HEK293 (cell line): Measurements from ENCODE around the gene CDT1.

Experiments
- CTCF ChIA-PET: fragments of 350-600 bp; formaldehyde crosslinking; extraction: SDS; loops from one replicate; lab custom pipeline; 2021; ENCODE audit warnings: antibody characterized with exemption; lab: Yijun Ruan, JAX
- POLR2A ChIA-PET: fragments of 300-600 bp; formaldehyde crosslinking; extraction: SDS; loops from one replicate; lab custom pipeline; 2020; ENCODE audit warnings: antibody characterized with exemption, inconsistent platforms; lab: Yijun Ruan, JAX
- H3K27ac ChIP-seq: fragments of 200-500 bp; sonication (Bioruptor generic); 2 replicates; pipeline ENCODE4 v1.5.1; 2014; ENCODE audit warnings: low read depth, low read length, control low read depth, inconsistent platforms; ENCODE audit errors: extremely low read depth
- H3K36me3 ChIP-seq, 2 experiments: fragments of 200-500 bp in 1 of 2; sonication (Bioruptor generic) in 1 of 2; 1 replicate in 1 of 2; 2 replicates in 1 of 2; pipeline ENCODE4 v1.5.1; 2014 to 2017; ENCODE audit warnings: inconsistent platforms in 2 of 2, low read length in 2 of 2; ENCODE audit not compliant: control insufficient read depth in 2 of 2, insufficient read depth in 1 of 2
- H3K4me1 ChIP-seq: fragments of 200-500 bp; sonication (Bioruptor generic); 2 replicates; pipeline ENCODE4 v1.5.1; 2014; ENCODE audit warnings: mild to moderate bottlenecking, low read length, inconsistent platforms; ENCODE audit not compliant: control insufficient read depth, insufficient read depth
- H3K4me3 ChIP-seq: 2 replicates; pipeline ENCODE4 v1.5.1; 2011; ENCODE audit warnings: low read depth, mild to moderate bottlenecking, control low read depth, low read length, moderate library complexity
- H3K9me3 ChIP-seq: fragments of 200-500 bp; sonication (Bioruptor generic); 2 replicates; pipeline ENCODE4 v1.5.1; 2014; ENCODE audit warnings: low read depth, low read length, inconsistent platforms; ENCODE audit not compliant: control insufficient read depth, insufficient read depth
- BCL11A ChIP-seq: fragments of 450-650 bp; formaldehyde crosslinking; IDR thresholded peaks from 2 replicates; pipeline ENCODE4 v1.5.1; 2016; ENCODE audit warnings: low read depth, missing biosample characterization, missing genetic modification characterization
- BCL11B ChIP-seq: fragments of 450-650 bp; formaldehyde crosslinking; IDR thresholded peaks from 2 replicates; pipeline ENCODE4 v1.5.1; 2016; ENCODE audit warnings: low read depth, missing biosample characterization, missing genetic modification characterization
- GLIS2 ChIP-seq: fragments of 450-650 bp; formaldehyde crosslinking; IDR thresholded peaks from 2 replicates; pipeline ENCODE4 v1.5.1; 2016; ENCODE audit warnings: missing biosample characterization, missing genetic modification characterization
- KLF1 ChIP-seq: fragments of 450-650 bp; formaldehyde crosslinking; IDR thresholded peaks from 2 replicates; pipeline ENCODE4 v1.5.1; 2016; ENCODE audit warnings: missing biosample characterization, missing genetic modification characterization
- KLF8 ChIP-seq: fragments of 450-650 bp; formaldehyde crosslinking; IDR thresholded peaks from 2 replicates; pipeline ENCODE4 v1.5.1; 2016; ENCODE audit warnings: missing biosample characterization, missing genetic modification characterization
- PRDM10 ChIP-seq: fragments of 450-650 bp; formaldehyde crosslinking; IDR thresholded peaks from 2 replicates; pipeline ENCODE4 v1.5.1; 2016; ENCODE audit warnings: missing biosample characterization, missing genetic modification characterization
- REST ChIP-seq: fragments of 450-650 bp; formaldehyde crosslinking; IDR thresholded peaks from 2 replicates; pipeline ENCODE4 v1.5.1; 2016; ENCODE audit warnings: missing biosample characterization, missing genetic modification characterization
- SCRT2 ChIP-seq: fragments of 450-650 bp; formaldehyde crosslinking; IDR thresholded peaks from 2 replicates; pipeline ENCODE4 v1.5.1; 2016; ENCODE audit warnings: missing biosample characterization, missing genetic modification characterization
- SP2 ChIP-seq: fragments of 450-650 bp; formaldehyde crosslinking; IDR thresholded peaks from 2 replicates; pipeline ENCODE4 v1.5.1; 2016; ENCODE audit warnings: missing biosample characterization, missing genetic modification characterization
- TRIM28 ChIP-seq: IDR thresholded peaks from 2 replicates; pipeline ENCODE4 v1.6.1; 2011; ENCODE audit warnings: low read length, control low read depth, borderline replicate concordance
- ZBTB17 ChIP-seq: fragments of 450-650 bp; formaldehyde crosslinking; IDR thresholded peaks from 2 replicates; pipeline ENCODE4 v1.5.1; 2016; ENCODE audit warnings: missing biosample characterization, missing genetic modification characterization
- ZBTB48 ChIP-seq: fragments of 450-650 bp; formaldehyde crosslinking; IDR thresholded peaks from 2 replicates; pipeline ENCODE4 v1.5.1; 2016; ENCODE audit warnings: missing biosample characterization, missing genetic modification characterization
- ZBTB7A ChIP-seq: fragments of 450-650 bp; formaldehyde crosslinking; IDR thresholded peaks from 2 replicates; pipeline ENCODE4 v1.5.1; 2016; ENCODE audit warnings: low read depth, missing biosample characterization, missing genetic modification characterization
- ZIC2 ChIP-seq: fragments of 450-650 bp; formaldehyde crosslinking; IDR thresholded peaks from 2 replicates; pipeline ENCODE4 v1.5.1; 2016; ENCODE audit warnings: missing biosample characterization, missing genetic modification characterization
- ZNF132 ChIP-seq: fragments of 450-650 bp; formaldehyde crosslinking; IDR thresholded peaks from 2 replicates; pipeline ENCODE4 v1.5.1; 2017; ENCODE audit warnings: missing biosample characterization, missing genetic modification characterization, borderline replicate concordance
- ZNF248 ChIP-seq: fragments of 450-650 bp; formaldehyde crosslinking; IDR thresholded peaks from 2 replicates; pipeline ENCODE4 v1.5.1; 2017; ENCODE audit warnings: missing biosample characterization, missing genetic modification characterization
- ZNF335 ChIP-seq: fragments of 450-650 bp; formaldehyde crosslinking; conservative IDR thresholded peaks from 2 replicates; pipeline ENCODE4 v1.5.1; 2016; ENCODE audit warnings: missing biosample characterization, missing genetic modification characterization
- ZNF394 ChIP-seq: fragments of 450-650 bp; formaldehyde crosslinking; IDR thresholded peaks from 2 replicates; pipeline ENCODE4 v1.5.1; 2016; ENCODE audit warnings: missing biosample characterization, missing genetic modification characterization, mild to moderate bottlenecking, moderate library complexity, borderline replicate concordance
- ZNF449 ChIP-seq: fragments of 450-650 bp; formaldehyde crosslinking; IDR thresholded peaks from 2 replicates; pipeline ENCODE4 v1.5.1; 2017; ENCODE audit warnings: missing biosample characterization, mild to moderate bottlenecking, missing genetic modification characterization, moderate library complexity
- ZNF530 ChIP-seq: fragments of 450-650 bp; formaldehyde crosslinking; IDR thresholded peaks from 2 replicates; pipeline ENCODE4 v1.5.1; 2016; ENCODE audit warnings: low read depth, missing biosample characterization, missing genetic modification characterization
- ZNF580 ChIP-seq: fragments of 450-650 bp; formaldehyde crosslinking; IDR thresholded peaks from 2 replicates; pipeline ENCODE4 v1.5.1; 2016; ENCODE audit warnings: missing biosample characterization, missing genetic modification characterization
- ZNF600 ChIP-seq: fragments of 450-650 bp; formaldehyde crosslinking; IDR thresholded peaks from 2 replicates; pipeline ENCODE4 v1.5.1; 2016; ENCODE audit warnings: missing biosample characterization, missing genetic modification characterization
- ZNF747 ChIP-seq: fragments of 450-650 bp; formaldehyde crosslinking; IDR thresholded peaks from 2 replicates; pipeline ENCODE4 v1.5.1; 2016; ENCODE audit warnings: missing biosample characterization, missing genetic modification characterization
- ZNF792 ChIP-seq: fragments of 450-650 bp; formaldehyde crosslinking; IDR thresholded peaks from 2 replicates; pipeline ENCODE4 v1.5.1; 2016; ENCODE audit warnings: missing biosample characterization, missing genetic modification characterization
- ZSCAN30 ChIP-seq: fragments of 450-650 bp; IDR thresholded peaks from 2 replicates; pipeline ENCODE4 v1.5.1; 2018; ENCODE audit warnings: missing biosample characterization, mild to moderate bottlenecking, missing genetic modification characterization, moderate library complexity
- ZXDB ChIP-seq: fragments of 450-650 bp; formaldehyde crosslinking; IDR thresholded peaks from 2 replicates; pipeline ENCODE4 v1.5.1; 2016; ENCODE audit warnings: missing biosample characterization, missing genetic modification characterization

CDT1 gene

GRCh38 chr16:88809676-88810165 is 6.1 kb downstream of the CDT1 start:
- H3K4me1 ChIP-seq, result peaks cover 5% of the 10 kb centered on the region
- no peak overlapping the region for H3K4me3 ChIP-seq
- H3K27ac ChIP-seq, result peak overlapping the region; percentile 87
- ChIA-PET CTCF (interaction anchor here (0.5 to 3.3 kb wide), 4 partner anchors 25 to 493 kb away, joined by 3 to 25 read pairs (median 4); no protein-coding TSS in a partner anchor), POLR2A (interaction anchor here (1.0 to 5.2 kb wide), 17 partner anchors 10 to 408 kb away, joined by 3 to 33 read pairs (median 6); partner anchors contain the start of genes CDH15, GALNS, TRAPPC2L and ZNF778)
- no peaks in the 10 kb centered on the region for H3K9me3 ChIP-seq
- TF ChIP-seq GLIS2 (tag by site-specific recombination) (peak; percentile 51; the same call in 1 of the 2 replicates), ZBTB17 (tag by site-specific recombination) (peak; percentile 37; the same call in 1 of the 2 replicates), BCL11B (tag by site-specific recombination) (peak; percentile 0; the same call in 1 of the 2 replicates), ZNF580 (tag by site-specific recombination) (no peak), ZNF747 (tag by site-specific recombination) (no peak), ZNF792 (peak; percentile 11; the same call in 1 of the 2 replicates), ZNF248 (no peak), ZSCAN30 (tag by site-specific recombination) (0 out of 2 replicates have a peak, but pooled peaks have one; percentile 38), BCL11A (tag by site-specific recombination) (peak; percentile 97; the same call in 1 of the 2 replicates), ZIC2 (peak; percentile 59), ZNF335 (tag by site-specific recombination) (peak; percentile 35), ZNF394 (peak; percentile 81), ZNF449 (tag by site-specific recombination) (peak; percentile 41; the same call in 1 of the 2 replicates), KLF1 (tag by site-specific recombination) (peak; percentile 8; the same call in 1 of the 2 replicates), TRIM28 (0 out of 2 replicates have a peak, but pooled peaks have one; percentile 11), SCRT2 (tag by site-specific recombination) (no peak), ZBTB7A (peak; percentile 85), ZBTB48 (tag by site-specific recombination) (0 out of 2 replicates have a peak, but pooled peaks have one; percentile 8), ZXDB (peak; percentile 32), ZNF600 (peak; percentile 60; the same call in 1 of the 2 replicates), SP2 (tag by site-specific recombination) (0 out of 2 replicates have a peak, but pooled peaks have one; percentile 4), ZNF132 (tag by site-specific recombination) (no peak)
- H3K36me3 ChIP-seq, result peaks cover 0 to 64% of the 10 kb centered on the region in 2 experiments; a peak in 1 of 3 replicates

- Histone ChIP-seq H3K4me3 (peak overlapping the region; percentile 66), H3K36me3 (peaks cover 0 to 58% of the 10 kb centered on the region in 2 experiments; a peak in 1 of 3 replicates), H3K9me3 (no peaks in the 10 kb centered on the region), H3K4me1 (peaks cover 3% of the 10 kb centered on the region; the same call in 1 of the 2 replicates), H3K27ac (peak overlapping the region; percentile 87)
- ChIA-PET CTCF (interaction anchor here (0.5 to 3.3 kb wide), 4 partner anchors 26 to 493 kb away, joined by 3 to 25 read pairs (median 3); no protein-coding TSS in a partner anchor), POLR2A (interaction anchor here (0.5 to 5.2 kb wide), 17 partner anchors 10 to 704 kb away, joined by 3 to 33 read pairs (median 6); partner anchors contain the start of genes CDH15, GALNS, TRAPPC2L and ZNF778)
- peak; percentile 7; the same call in 1 of the 2 replicates for TF ChIP-seq PRDM10 (tag by site-specific recombination)
- TF ChIP-seq KLF8 (tag by site-specific recombination), result peak; percentile 45; the same call in 1 of the 2 replicates
- TF ChIP-seq REST (tag by site-specific recombination), result no peak
- TF ChIP-seq ZNF530, result no peak
Measured at GRCh38 chr16:88810166-88810911, 6.8 kb downstream of the CDT1 start.
